GM23338 (cell line): ENCODE results near the gene PRKCH. TPM values are rescaled to one million over a fixed set of nuclear protein-coding genes. Genes with fewer than 3 reads are reported as not detected.

Experiments
- CREB1 ChIP-seq: fragments of 250-450 bp; sonication (Bioruptor Pico); IDR thresholded peaks from 2 replicates; pipeline ENCODE4 v1.5.0; 2020; ENCODE audit warnings: low read depth, mild to moderate bottlenecking, moderate library complexity
- EZH2 ChIP-seq: fragments of 200-600 bp; sonication (generic); IDR thresholded peaks from one replicate; pipeline ENCODE4 v1.8.0; 2017; ENCODE audit warnings: antibody characterized with exemption, mild to moderate bottlenecking, low read depth; ENCODE audit not compliant: unreplicated experiment
- EZH2phosphoT487 ChIP-seq: fragments of 200-600 bp; sonication (generic); IDR thresholded peaks from one replicate; pipeline ENCODE4 v1.8.1; 2018; ENCODE audit warnings: antibody characterized with exemption; ENCODE audit not compliant: unreplicated experiment
- JUNB ChIP-seq: IDR thresholded peaks from one replicate; pipeline ENCODE4 v1.6.1; 2016; ENCODE audit warnings: antibody characterized with exemption; ENCODE audit not compliant: unreplicated experiment
- NANOG ChIP-seq: IDR thresholded peaks from 2 replicates; pipeline ENCODE4 v1.6.1; 2016; ENCODE audit warnings: antibody characterized with exemption, borderline replicate concordance
- ZNF331 ChIP-seq: fragments of 250-450 bp; sonication (Bioruptor Pico); IDR thresholded peaks from 2 replicates; pipeline ENCODE4 v1.5.0; 2020; ENCODE audit warnings: low read depth, mild to moderate bottlenecking, moderate library complexity
- polyA plus RNA-seq: library from polyadenylated mRNA; unstranded; fragments of >200 nt; fragmentation: Nextera tagmentation; extraction: Ambion mirVana; gene quantifications from 2 replicates; pipeline ENCODE4 v1.2.1, GENCODE V29; 2016
- total RNA-seq: library from RNA; depleted of rRNA; stranded (reverse); fragments of >200 nt; shearing (Covaris generic); gene quantifications from 2 replicates; pipeline ENCODE4 v1.2.3, GENCODE V29; 2014
- TF ChIP-seq, protein P1 (sequence below): fragments of 250-450 bp; sonication (Bioruptor Pico); IDR thresholded peaks from 2 replicates; pipeline ENCODE4 v1.5.0; 2020; ENCODE audit warnings: mild to moderate bottlenecking, moderate library complexity
- TF ChIP-seq, protein P2 (sequence below): IDR thresholded peaks from one replicate; pipeline ENCODE4 v1.6.1; 2018; ENCODE audit warnings: antibody characterized with exemption; ENCODE audit not compliant: unreplicated experiment
- TF ChIP-seq, protein P3 (sequence below): IDR thresholded peaks from 2 replicates; pipeline ENCODE4 v1.6.1; 2016; ENCODE audit warnings: antibody characterized with exemption

PRKCH gene
- total and polyA plus RNA-seq, 2 experiments from 2014 or later: 5.4 to 10.1 TPM

DNA sequence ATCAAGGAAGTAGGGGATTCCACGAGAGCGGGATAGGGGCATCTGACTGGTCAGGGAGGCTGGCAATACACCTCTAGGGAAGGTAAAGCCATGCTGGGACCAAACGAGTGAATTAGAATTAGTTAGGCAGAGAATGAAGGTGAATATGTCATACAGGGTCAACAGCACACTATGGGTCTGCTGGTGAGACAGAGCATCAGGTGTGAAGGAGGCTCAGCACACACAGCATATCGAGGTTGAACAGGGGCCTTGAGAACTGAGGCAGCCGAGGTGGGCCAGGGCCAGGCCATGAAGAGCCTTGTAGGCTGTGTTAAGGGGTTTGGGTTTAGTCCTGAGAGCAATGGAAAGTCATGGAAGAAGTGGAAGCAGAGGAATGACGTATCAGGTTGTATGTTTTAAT is 137.8 kb downstream of the PRKCH start (continued):
- TF ChIP-seq, protein P1, sequence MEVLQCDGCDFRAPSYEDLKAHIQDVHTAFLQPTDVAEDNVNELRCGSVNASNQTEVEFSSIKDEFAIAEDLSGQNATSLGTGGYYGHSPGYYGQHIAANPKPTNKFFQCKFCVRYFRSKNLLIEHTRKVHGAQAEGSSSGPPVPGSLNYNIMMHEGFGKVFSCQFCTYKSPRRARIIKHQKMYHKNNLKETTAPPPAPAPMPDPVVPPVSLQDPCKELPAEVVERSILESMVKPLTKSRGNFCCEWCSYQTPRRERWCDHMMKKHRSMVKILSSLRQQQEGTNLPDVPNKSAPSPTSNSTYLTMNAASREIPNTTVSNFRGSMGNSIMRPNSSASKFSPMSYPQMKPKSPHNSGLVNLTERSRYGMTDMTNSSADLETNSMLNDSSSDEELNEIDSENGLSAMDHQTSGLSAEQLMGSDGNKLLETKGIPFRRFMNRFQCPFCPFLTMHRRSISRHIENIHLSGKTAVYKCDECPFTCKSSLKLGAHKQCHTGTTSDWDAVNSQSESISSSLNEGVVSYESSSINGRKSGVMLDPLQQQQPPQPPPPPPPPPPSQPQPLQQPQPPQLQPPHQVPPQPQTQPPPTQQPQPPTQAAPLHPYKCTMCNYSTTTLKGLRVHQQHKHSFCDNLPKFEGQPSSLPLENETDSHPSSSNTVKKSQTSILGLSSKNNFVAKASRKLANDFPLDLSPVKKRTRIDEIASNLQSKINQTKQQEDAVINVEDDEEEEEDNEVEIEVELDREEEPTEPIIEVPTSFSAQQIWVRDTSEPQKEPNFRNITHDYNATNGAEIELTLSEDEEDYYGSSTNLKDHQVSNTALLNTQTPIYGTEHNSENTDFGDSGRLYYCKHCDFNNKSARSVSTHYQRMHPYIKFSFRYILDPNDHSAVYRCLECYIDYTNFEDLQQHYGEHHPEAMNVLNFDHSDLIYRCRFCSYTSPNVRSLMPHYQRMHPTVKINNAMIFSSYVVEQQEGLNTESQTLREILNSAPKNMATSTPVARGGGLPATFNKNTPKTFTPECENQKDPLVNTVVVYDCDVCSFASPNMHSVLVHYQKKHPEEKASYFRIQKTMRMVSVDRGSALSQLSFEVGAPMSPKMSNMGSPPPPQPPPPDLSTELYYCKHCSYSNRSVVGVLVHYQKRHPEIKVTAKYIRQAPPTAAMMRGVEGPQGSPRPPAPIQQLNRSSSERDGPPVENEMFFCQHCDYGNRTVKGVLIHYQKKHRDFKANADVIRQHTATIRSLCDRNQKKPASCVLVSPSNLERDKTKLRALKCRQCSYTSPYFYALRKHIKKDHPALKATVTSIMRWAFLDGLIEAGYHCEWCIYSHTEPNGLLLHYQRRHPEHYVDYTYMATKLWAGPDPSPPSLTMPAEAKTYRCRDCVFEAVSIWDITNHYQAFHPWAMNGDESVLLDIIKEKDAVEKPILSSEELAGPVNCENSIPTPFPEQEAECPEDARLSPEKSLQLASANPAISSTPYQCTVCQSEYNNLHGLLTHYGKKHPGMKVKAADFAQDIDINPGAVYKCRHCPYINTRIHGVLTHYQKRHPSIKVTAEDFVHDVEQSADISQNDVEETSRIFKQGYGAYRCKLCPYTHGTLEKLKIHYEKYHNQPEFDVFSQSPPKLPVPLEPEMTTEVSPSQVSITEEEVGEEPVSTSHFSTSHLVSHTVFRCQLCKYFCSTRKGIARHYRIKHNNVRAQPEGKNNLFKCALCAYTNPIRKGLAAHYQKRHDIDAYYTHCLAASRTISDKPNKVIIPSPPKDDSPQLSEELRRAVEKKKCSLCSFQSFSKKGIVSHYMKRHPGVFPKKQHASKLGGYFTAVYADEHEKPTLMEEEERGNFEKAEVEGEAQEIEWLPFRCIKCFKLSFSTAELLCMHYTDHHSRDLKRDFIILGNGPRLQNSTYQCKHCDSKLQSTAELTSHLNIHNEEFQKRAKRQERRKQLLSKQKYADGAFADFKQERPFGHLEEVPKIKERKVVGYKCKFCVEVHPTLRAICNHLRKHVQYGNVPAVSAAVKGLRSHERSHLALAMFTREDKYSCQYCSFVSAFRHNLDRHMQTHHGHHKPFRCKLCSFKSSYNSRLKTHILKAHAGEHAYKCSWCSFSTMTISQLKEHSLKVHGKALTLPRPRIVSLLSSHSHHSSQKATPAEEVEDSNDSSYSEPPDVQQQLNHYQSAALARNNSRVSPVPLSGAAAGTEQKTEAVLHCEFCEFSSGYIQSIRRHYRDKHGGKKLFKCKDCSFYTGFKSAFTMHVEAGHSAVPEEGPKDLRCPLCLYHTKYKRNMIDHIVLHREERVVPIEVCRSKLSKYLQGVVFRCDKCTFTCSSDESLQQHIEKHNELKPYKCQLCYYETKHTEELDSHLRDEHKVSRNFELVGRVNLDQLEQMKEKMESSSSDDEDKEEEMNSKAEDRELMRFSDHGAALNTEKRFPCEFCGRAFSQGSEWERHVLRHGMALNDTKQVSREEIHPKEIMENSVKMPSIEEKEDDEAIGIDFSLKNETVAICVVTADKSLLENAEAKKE: no peak
- TF ChIP-seq, protein P2, sequence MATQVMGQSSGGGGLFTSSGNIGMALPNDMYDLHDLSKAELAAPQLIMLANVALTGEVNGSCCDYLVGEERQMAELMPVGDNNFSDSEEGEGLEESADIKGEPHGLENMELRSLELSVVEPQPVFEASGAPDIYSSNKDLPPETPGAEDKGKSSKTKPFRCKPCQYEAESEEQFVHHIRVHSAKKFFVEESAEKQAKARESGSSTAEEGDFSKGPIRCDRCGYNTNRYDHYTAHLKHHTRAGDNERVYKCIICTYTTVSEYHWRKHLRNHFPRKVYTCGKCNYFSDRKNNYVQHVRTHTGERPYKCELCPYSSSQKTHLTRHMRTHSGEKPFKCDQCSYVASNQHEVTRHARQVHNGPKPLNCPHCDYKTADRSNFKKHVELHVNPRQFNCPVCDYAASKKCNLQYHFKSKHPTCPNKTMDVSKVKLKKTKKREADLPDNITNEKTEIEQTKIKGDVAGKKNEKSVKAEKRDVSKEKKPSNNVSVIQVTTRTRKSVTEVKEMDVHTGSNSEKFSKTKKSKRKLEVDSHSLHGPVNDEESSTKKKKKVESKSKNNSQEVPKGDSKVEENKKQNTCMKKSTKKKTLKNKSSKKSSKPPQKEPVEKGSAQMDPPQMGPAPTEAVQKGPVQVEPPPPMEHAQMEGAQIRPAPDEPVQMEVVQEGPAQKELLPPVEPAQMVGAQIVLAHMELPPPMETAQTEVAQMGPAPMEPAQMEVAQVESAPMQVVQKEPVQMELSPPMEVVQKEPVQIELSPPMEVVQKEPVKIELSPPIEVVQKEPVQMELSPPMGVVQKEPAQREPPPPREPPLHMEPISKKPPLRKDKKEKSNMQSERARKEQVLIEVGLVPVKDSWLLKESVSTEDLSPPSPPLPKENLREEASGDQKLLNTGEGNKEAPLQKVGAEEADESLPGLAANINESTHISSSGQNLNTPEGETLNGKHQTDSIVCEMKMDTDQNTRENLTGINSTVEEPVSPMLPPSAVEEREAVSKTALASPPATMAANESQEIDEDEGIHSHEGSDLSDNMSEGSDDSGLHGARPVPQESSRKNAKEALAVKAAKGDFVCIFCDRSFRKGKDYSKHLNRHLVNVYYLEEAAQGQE: no peak
- TF ChIP-seq EZH2 (no peak), ZNF331 (CRISPR knock-in tag) (no peak), CREB1 (no peak), NANOG (no peak), JUNB (no peak), EZH2phosphoT487 (no peak)
- TF ChIP-seq, protein P3, sequence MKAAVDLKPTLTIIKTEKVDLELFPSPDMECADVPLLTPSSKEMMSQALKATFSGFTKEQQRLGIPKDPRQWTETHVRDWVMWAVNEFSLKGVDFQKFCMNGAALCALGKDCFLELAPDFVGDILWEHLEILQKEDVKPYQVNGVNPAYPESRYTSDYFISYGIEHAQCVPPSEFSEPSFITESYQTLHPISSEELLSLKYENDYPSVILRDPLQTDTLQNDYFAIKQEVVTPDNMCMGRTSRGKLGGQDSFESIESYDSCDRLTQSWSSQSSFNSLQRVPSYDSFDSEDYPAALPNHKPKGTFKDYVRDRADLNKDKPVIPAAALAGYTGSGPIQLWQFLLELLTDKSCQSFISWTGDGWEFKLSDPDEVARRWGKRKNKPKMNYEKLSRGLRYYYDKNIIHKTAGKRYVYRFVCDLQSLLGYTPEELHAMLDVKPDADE: no peak
